BE2C (cell line): ENCODE results near the gene CCDC127.
"Not testable (repeated sequence)": the region's sequence is repeated elsewhere in the genome, so short reads cannot be mapped to it uniquely, and the experiment has no call there.

Experiments used
- DNase-seq: peaks from one replicate; pipeline ENCODE4 v3.0.0-alpha.2; 2020
- H3K27me3 ChIP-seq: fragments of 250-450 bp; sonication (Bioruptor Pico); 2 replicates; pipeline ENCODE4 v1.5.1; 2020; ENCODE audit warnings: mild to moderate bottlenecking
- H3K36me3 ChIP-seq: fragments of 250-450 bp; sonication (Bioruptor Pico); 2 replicates; pipeline ENCODE4 v1.5.1; 2020; ENCODE audit warnings: mild to moderate bottlenecking
- H3K4me1 ChIP-seq: fragments of 250-450 bp; sonication (Bioruptor Pico); 2 replicates; pipeline ENCODE4 v1.5.1; 2020
- H3K4me3 ChIP-seq: 2 replicates; pipeline ENCODE4 v1.5.1; 2011; ENCODE audit warnings: low read depth, low read length
- H3K9me3 ChIP-seq: fragments of 250-450 bp; sonication (Bioruptor Pico); 2 replicates; pipeline ENCODE4 v1.5.1; 2020
- TF ChIP-seq, protein P1 (sequence below): IDR thresholded peaks from 2 replicates; pipeline ENCODE4 v1.5.1; 2012; ENCODE audit warnings: mild to moderate bottlenecking, low read depth, low read length

The CCDC127 gene

DNA sequence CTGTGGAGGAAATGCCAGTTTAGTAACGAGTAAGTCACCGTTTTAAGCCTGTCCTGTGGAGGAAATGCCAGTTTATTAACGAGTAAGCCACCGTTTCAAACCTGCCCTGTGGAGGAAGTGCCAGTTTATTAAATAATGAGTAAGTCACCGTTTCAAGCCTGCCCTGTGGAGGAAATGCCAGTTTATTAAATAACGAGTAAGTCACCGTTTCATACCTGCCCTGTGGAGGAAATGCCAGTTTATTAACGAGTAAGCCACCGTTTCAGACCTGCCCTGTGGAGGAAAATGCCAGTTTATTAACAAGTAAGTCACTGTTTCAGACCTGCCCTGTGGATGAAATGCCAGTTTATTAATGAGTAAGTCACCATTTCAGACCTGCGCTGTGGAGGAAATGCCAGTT, 34.6 kb upstream of the CCDC127 start:
- Histone ChIP-seq H3K4me3 (no peak overlapping the region), H3K36me3 (peaks cover 16% of the 10 kb centered on the region), H3K27me3 (no peaks in the 10 kb centered on the region), H3K4me1 (no peaks in the 10 kb centered on the region), H3K9me3 (no peaks in the 10 kb centered on the region)
- no peak for DNase-seq
- TF ChIP-seq, protein P1, sequence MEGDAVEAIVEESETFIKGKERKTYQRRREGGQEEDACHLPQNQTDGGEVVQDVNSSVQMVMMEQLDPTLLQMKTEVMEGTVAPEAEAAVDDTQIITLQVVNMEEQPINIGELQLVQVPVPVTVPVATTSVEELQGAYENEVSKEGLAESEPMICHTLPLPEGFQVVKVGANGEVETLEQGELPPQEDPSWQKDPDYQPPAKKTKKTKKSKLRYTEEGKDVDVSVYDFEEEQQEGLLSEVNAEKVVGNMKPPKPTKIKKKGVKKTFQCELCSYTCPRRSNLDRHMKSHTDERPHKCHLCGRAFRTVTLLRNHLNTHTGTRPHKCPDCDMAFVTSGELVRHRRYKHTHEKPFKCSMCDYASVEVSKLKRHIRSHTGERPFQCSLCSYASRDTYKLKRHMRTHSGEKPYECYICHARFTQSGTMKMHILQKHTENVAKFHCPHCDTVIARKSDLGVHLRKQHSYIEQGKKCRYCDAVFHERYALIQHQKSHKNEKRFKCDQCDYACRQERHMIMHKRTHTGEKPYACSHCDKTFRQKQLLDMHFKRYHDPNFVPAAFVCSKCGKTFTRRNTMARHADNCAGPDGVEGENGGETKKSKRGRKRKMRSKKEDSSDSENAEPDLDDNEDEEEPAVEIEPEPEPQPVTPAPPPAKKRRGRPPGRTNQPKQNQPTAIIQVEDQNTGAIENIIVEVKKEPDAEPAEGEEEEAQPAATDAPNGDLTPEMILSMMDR: no peak

DNA sequence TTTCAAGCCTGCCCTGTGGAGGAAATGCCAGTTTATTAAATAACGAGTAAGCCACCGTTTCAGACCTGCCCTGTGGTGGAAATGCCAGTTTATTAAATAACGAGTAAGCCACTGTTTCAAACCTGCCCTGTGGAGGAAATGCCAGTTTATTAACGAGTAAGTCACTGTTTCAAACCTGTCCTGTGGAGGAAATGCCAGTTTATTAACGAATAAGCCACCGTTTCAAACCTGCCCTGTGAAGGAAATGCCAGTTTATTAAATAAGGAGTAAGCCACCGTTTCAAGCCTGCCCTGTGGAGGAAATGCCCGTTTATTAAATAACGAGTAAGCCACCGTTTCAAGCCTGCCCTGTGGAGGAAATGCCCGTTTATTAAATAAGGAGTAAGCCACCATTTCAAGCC, 34.0 kb upstream of the CCDC127 start:
- H3K36me3 ChIP-seq: peaks cover 14% of the 10 kb centered on the region
- H3K9me3 ChIP-seq, H3K4me3 ChIP-seq, H3K4me1 ChIP-seq, H3K27me3 ChIP-seq, DNase-seq: not testable (repeated sequence)

DNA sequence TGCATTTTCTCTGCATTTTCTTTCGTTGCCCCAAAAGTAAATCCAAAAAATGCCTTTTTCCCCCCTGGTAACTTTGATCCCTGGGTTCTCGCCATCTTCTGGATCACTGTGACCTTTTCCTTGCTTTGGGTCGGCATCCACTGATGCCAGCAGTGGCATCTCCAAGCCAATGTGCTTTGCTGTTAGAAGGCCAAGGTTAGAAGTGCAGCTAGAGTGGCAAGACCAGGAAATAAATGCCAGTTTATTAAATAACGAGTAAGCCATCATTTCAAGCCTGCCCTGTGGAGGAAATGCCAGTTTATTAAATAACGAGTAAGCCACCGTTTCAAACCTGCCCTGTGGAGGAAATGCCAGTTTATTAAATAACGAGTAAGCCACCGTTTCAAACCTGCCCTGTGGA, 33.6 kb upstream of the CCDC127 start:
- not testable (repeated sequence) for DNase-seq, H3K4me1 ChIP-seq, H3K4me3 ChIP-seq, H3K9me3 ChIP-seq, H3K27me3 ChIP-seq
- peaks cover 13% of the 10 kb centered on the region for H3K36me3 ChIP-seq

DNA sequence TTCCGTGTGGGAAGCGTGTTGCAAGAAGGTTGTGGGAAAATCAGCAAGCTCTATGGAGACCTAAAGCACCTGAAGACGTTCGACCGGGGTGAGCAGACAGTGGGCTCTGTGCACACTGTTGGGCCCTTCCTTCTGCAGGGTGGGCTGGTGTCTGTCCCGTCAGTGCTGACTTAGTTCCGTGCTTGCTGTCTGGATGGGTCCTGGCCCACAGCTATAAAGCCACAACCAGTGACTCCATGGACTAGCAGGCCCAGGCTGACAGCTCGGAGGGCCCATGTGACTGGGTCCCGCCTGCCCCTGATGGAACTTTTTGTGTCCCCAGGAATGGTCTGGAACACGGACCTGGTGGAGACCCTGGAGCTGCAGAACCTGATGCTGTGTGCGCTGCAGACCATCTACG, 33.1 kb upstream of the CCDC127 start:
- H3K36me3 ChIP-seq: peaks cover 10% of the 10 kb centered on the region
- H3K27me3 ChIP-seq, H3K4me3 ChIP-seq, DNase-seq, H3K9me3 ChIP-seq, H3K4me1 ChIP-seq: not testable (repeated sequence)

DNA sequence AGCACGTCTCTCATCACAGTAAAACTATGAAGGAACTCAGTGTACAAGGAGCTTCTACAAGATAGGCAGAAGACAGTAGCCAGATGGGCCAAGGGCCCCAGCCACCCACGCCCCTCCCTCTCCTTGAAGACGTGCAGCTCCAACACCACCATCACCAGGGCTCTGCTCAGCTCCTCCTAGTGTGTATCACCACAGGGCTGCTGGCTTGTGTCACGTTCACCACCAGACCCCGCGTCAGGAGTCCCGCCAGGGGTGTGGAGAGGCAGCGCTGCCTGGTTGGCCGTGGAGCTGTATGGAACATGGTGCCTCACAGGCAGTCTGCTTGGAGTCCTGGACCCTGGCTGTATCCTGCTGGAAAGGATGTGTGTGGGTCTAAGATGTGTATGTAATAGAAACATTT, 32.4 kb upstream of the CCDC127 start:
- H3K36me3 ChIP-seq: peaks cover 12% of the 10 kb centered on the region
- H3K4me1 ChIP-seq, H3K9me3 ChIP-seq, DNase-seq, H3K27me3 ChIP-seq, H3K4me3 ChIP-seq: not testable (repeated sequence)

DNA sequence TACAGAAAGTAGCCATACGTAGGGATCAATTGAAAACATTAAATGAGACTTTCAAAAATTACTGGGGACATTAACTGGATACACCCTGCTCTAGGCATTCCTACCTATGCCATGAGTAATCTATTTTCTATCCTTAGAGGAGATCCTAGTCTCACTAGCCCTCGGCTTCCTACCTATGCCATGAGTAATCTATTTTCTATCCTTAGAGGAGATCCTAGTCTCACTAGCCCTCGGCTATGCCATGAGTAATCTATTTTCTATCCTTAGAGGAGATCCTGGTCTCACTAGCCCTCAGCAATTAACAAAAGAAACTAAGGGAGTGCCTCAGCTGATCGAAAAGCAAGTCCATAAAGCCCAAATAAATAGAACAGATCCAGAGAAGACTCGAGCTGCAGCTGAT, 27.8 kb upstream of the CCDC127 start:
- not testable (repeated sequence) for H3K9me3 ChIP-seq, H3K27me3 ChIP-seq, H3K4me3 ChIP-seq, H3K4me1 ChIP-seq, DNase-seq
- H3K36me3 ChIP-seq: peaks cover 26% of the 10 kb centered on the region

DNA sequence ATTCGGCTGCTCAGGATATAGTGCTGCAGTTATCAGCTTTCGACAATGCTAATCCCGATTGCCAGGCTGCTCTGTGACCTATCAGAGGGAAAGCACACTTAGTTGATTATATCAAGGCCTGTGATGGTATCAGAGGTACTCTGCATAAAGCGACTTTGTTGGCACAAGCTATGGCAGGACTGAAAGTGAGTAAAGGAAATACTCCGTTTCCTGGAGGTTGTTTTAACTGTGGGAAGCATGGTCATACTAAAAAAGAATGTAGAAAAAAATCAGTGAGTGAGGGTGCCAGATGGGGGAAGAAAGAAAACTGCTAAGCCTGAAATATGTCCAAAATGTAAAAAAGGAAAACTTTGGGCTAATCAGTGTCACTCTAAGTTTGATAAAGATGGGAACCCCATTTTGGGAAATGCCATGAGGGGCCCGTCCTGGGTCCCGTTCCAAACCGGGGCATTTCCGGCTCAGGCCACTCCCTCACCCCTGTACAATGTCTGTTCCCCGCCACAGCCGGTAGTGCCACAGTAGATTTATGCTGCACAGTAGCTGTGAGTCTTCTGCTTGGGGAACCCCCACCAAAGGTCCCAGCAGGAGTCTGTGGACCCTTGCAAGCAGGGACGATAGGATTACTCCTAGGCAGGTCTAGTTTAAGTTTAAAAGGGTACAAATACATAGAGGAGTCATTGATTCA, 25.9 kb upstream of the CCDC127 start:
- H3K9me3 ChIP-seq, H3K27me3 ChIP-seq, H3K4me1 ChIP-seq, DNase-seq, H3K4me3 ChIP-seq: not testable (repeated sequence)
- H3K36me3 ChIP-seq: peaks cover 29% of the 10 kb centered on the region

DNA sequence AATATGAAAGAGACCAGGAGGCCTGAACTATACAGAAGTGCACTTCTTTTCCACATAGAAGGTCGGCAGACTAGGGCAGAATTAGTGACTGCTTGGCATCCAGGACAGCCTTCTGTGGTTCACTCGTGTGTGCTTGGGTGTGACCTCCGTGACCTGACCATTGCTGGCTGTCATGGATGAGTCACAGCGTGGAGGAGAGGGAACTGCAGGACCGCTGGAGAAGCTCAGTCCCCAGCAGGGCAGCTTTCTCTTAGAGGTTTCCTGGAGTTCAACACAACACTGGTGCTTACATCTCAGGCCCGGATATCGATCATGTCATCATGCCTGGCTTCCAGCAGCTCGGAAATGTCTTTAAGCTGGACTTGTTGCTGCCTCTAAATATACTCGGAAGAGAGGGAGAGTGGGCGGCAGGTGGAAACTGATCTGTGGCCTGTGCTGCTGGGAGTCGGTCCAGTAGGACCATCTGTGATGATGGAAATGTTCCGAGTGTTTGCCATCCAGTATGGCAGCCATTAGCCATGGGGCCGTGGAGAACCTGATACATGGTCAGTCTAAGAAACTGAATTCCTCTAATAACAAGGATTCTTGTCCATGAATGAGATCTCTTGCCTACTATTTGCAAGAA, 23.2 kb upstream of the CCDC127 start:
- not testable (repeated sequence) for H3K4me3 ChIP-seq, H3K9me3 ChIP-seq, H3K4me1 ChIP-seq, DNase-seq, H3K27me3 ChIP-seq
- H3K36me3 ChIP-seq: peaks cover 25% of the 10 kb centered on the region

DNA sequence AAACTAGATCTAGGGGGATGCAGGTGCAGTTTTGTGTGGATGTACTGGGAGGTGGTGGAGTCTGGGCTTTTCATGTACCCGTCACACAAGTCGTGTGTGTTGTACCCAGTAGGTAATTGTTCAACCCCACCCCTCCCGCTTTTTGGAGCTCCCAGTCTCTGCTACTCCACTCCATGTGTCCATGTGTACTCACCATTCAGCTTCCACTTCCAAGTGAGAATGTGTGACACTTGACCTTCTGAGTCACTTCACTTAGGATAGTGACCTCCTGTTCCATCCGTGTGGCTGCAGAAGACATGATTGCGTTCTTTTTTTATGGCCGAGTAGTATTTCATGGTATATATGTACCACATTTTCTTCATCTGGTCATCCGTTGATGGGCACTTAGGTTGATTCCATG, 22.6 kb upstream of the CCDC127 start:
- H3K9me3 ChIP-seq, DNase-seq, H3K27me3 ChIP-seq, H3K4me1 ChIP-seq, H3K4me3 ChIP-seq: not testable (repeated sequence)
- peaks cover 24% of the 10 kb centered on the region for H3K36me3 ChIP-seq

DNA sequence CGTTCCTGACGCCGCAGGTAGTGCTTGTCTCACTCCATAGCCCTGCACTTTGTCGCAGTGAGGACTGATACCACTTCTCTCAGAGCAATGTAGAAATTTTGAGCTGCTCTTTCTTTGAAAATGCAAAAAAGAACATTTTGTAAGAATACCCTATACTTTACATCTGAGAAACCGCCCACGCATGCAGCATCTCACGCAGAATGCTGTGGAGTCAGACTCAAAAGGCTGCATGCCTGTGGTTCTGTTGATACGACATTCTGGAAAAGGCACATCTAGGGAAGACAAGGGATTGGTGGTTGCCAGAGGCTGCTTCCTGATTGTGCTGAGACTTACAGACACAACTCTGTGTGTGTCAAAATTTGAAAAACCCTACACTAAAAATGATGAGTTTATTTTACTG, 20.0 kb upstream of the CCDC127 start:
- peaks cover 38% of the 10 kb centered on the region for H3K36me3 ChIP-seq
- not testable (repeated sequence) for DNase-seq

DNA sequence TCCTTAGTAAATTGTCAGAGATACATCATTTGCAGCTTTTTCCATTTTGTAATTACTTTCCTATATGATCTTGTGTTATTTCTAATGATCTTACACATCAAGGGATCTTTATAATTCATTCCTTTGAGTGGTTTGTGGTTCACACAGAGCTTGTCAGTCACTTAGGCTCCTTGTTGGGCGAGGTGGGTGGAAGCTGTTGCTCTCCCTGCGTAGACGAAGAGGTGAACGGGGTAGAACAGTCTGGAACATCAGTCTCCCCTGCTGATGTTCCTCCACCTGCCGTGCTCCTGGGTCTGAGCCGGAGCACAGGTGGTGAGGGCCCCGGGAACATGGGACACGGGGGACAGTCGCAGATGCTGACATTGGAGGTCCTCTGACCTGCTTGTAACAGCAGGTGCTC, 17.6 kb upstream of the CCDC127 start:
- H3K4me1 ChIP-seq, H3K27me3 ChIP-seq, H3K9me3 ChIP-seq, H3K4me3 ChIP-seq, DNase-seq: not testable (repeated sequence)
- H3K36me3 ChIP-seq: peaks cover 24% of the 10 kb centered on the region

More for the DNA sequence above, 20.0 kb upstream of the CCDC127 start:
- not testable (repeated sequence) for H3K4me3 ChIP-seq, H3K27me3 ChIP-seq, H3K9me3 ChIP-seq, H3K4me1 ChIP-seq
